ENCODE results near the gene MACROD2. TPM values are rescaled to one million over a fixed set of nuclear protein-coding genes. Genes with fewer than 3 reads are reported as not detected.
A peak's percentile ranks its signal among the peaks of the same experiment; 100 is the strongest.
"Not testable (repeated sequence)": the region's sequence is repeated elsewhere in the genome, so short reads cannot be mapped to it uniquely, and the experiment has no call there.

Gene MACROD2
- polyA plus RNA-seq, 2 of the 4 experiments (the other 2 are of a cell fraction) = 0.96 to 1.3 TPM

- not testable (repeated sequence) for H3K4me1 ChIP-seq, H3K9me3 ChIP-seq, FAIRE-seq
- peak overlapping the region; percentile 79 for H3K4me2 ChIP-seq
- TF ChIP-seq MAX (IDR thresholded peaks at IDR 0.05) (0 out of 2 replicates have a peak, but pooled peaks have one; percentile 28), CEBPB (IDR thresholded peaks at IDR 0.05) (peak in 1 of 2 experiments; percentile 19; a peak in 1 of 4 replicates), E2F6 (IDR thresholded peaks at IDR 0.05; ENCODE audit: borderline replicate concordance, low read depth) (0 out of 2 replicates have a peak, but pooled peaks have one; percentile 50)
- peak overlapping the region; percentile 49 for H3K4me3 ChIP-seq
- POLR2A ChIA-PET = interaction anchor here (1.2 to 1.8 kb wide), 2 partner anchors 9 to 33 kb away, joined by 5 to 6 read pairs; no protein-coding TSS in a partner anchor
- ATAC-seq (peak; percentile 85 to 88; a peak in 5 of 6 replicates), DNase-seq (ENCODE audit: low read depth in 1 of 2, low spot score in 1 of 2) (peak in 1 of 2 experiments; percentile 21)
- CTCF ChIA-PET = interaction anchor here (0.9 to 1.4 kb wide), 3 partner anchors 9 to 19 kb away, joined by 3 to 4 read pairs (median 3); no protein-coding TSS in a partner anchor
- peak overlapping the region; percentile 74 to 88 for H3K27ac ChIP-seq
- 43% methylated on average over 15 of the region's 53 CpGs for WGBS (ENCODE audit: missing lambda C conversion rate)
These were observed 231.0 kb downstream of the MACROD2 start for GRCh38 chr20:14226051-14227049.

- H3K4me1 ChIP-seq = peaks cover 21% of the 10 kb centered on the region
- ATAC-seq = no peak
- no peak overlapping the region for H3K4me3 ChIP-seq
- POLR2A ChIA-PET = no interaction called here
- WGBS (ENCODE audit: missing lambda C conversion rate) = 86% methylated on average over 2 of the region's 2 CpGs
- no peak for TF ChIP-seq BHLHE40 (IDR thresholded peaks at IDR 0.05; ENCODE audit: low read depth, low read length)
- no peak for TF ChIP-seq ATOH8 (CRISPR knock-in tag; IDR thresholded peaks at IDR 0.05; ENCODE audit: low read depth)
- no peak for TF ChIP-seq KDM5A (IDR thresholded peaks at IDR 0.05)
- TF ChIP-seq POLR2AphosphoS2 (conservative IDR thresholded peaks at IDR 0.05; ENCODE audit: low read length) = no peak
- no peak for TF ChIP-seq GATA3 (IDR thresholded peaks at IDR 0.05; ENCODE audit: borderline replicate concordance)
- TF ChIP-seq HDAC2 (IDR thresholded peaks at IDR 0.05) = no peak
- TF ChIP-seq E2F6 (IDR thresholded peaks at IDR 0.05; ENCODE audit: borderline replicate concordance, low read depth) = no peak
- TF ChIP-seq USF2 (IDR thresholded peaks at IDR 0.05) = no peak
- TF ChIP-seq HOXB5 (CRISPR knock-in tag; IDR thresholded peaks at IDR 0.05) = no peak
- no peak for TF ChIP-seq ZSCAN20 (CRISPR knock-in tag; IDR thresholded peaks at IDR 0.05)
- no peak for DNase-seq (ENCODE audit: low read depth in 1 of 2, low spot score in 1 of 2)
- H3K27ac ChIP-seq = no peak overlapping the region
- no peaks in the 10 kb centered on the region for H3K9me3 ChIP-seq
- CTCF ChIA-PET = interaction anchor here (1.0 kb wide), 1 partner anchor 12 kb away, joined by 3 read pairs; no protein-coding TSS in a partner anchor
- peak; percentile 23 for FAIRE-seq
- no peak overlapping the region for H3K4me2 ChIP-seq
These were observed 237.3 kb downstream of the MACROD2 start for GRCh38 chr20:14232650-14233049.

GRCh38 chr20:14234666-14235295 is 239.5 kb downstream of the MACROD2 start:
- WGBS (ENCODE audit: missing lambda C conversion rate) = 8% methylated on average over 2 of the region's 2 CpGs
- POLR2A ChIA-PET = interaction anchor here (1.6 kb wide), 1 partner anchor 9 kb away, joined by 6 read pairs; no protein-coding TSS in a partner anchor
- Histone ChIP-seq H3K27ac (peak overlapping the region in 1 of 2 experiments; percentile 8; a peak in 1 of 6 replicates), H3K4me3 (no peak overlapping the region), H3K9me3 (no peaks in the 10 kb centered on the region), H3K4me1 (peaks cover 21% of the 10 kb centered on the region), H3K4me2 (peak overlapping the region; percentile 58)
- DNase-seq (ENCODE audit: low read depth in 1 of 2, low spot score in 1 of 2) (peak in 1 of 2 experiments; percentile 27), ATAC-seq (peak; percentile 78 to 87; a peak in 5 of 6 replicates), FAIRE-seq (peak; percentile 7)
- CTCF ChIA-PET = interaction anchor here (0.6 to 1.6 kb wide), 3 partner anchors 9 to 134 kb away, joined by 3 read pairs; no protein-coding TSS in a partner anchor
- TF ChIP-seq SMC3 (IDR thresholded peaks at IDR 0.05) = no peak
- peak; percentile 18 to 23; a peak in 2 of 4 replicates for TF ChIP-seq CEBPB (IDR thresholded peaks at IDR 0.05)
- TF ChIP-seq ESRRA (IDR thresholded peaks at IDR 0.05; ENCODE audit: borderline replicate concordance, low read length) = no peak
- peak; percentile 44; the same call in 1 of the 2 replicates for TF ChIP-seq JUNB (IDR thresholded peaks at IDR 0.05)
- TF ChIP-seq CTCF (IDR thresholded peaks at IDR 0.05) = no peak
- no peak for TF ChIP-seq RCOR1 (IDR thresholded peaks at IDR 0.05; ENCODE audit: low read depth, low read length)
- TF ChIP-seq HDAC2 (IDR thresholded peaks at IDR 0.05) = no peak
- peak; percentile 32; the same call in 1 of the 2 replicates for TF ChIP-seq FOSL2 (IDR thresholded peaks at IDR 0.05)
- TF ChIP-seq FOSL2 (CRISPR knock-in tag; IDR thresholded peaks at IDR 0.05) = peak; percentile 23; the same call in 1 of the 2 replicates

Data from A549 (cell line).